Natural killer cell (primary cell): ENCODE results near the gene RAP1B. TPM values are rescaled to one million over a fixed set of nuclear protein-coding genes. Genes with fewer than 3 reads are reported as not detected.

Experiments
- ATAC-seq, 3 donors: fragments of 150-1000 bp in 2 of 3; fragments of 200-7000 bp in 1 of 3; cut with Tn5 transposase; 1 replicate in 1 of 3; 2 replicates in 2 of 3; pipeline ENCODE4 v1.10.0; 2021; ENCODE audit warnings: mild to moderate bottlenecking in 2 of 3, moderate library complexity in 2 of 3
- DNase-seq, 2 donors: peaks; one replicate each; pipeline versions ENCODE4 v3.0.0 to v3.0.0-alpha.2; 2013 to 2021; ENCODE audit warnings: mixed read lengths in 1 of 2
- H3K27ac ChIP-seq: one replicate; pipeline ENCODE4 v1.5.1; 2013; ENCODE audit warnings: mild to moderate bottlenecking, low read length
- H3K27me3 ChIP-seq: one replicate; pipeline ENCODE4 v1.6.1; 2013; ENCODE audit warnings: low read length; ENCODE audit not compliant: control insufficient read depth, insufficient read depth
- H3K36me3 ChIP-seq: one replicate; pipeline ENCODE4 v1.6.1; 2013; ENCODE audit warnings: low read length; ENCODE audit not compliant: control insufficient read depth, insufficient read depth
- H3K4me1 ChIP-seq: one replicate; pipeline ENCODE4 v1.6.1; 2013; ENCODE audit warnings: low read length; ENCODE audit not compliant: control insufficient read depth, insufficient read depth
- H3K4me3 ChIP-seq: one replicate; pipeline ENCODE4 v1.5.1; 2013; ENCODE audit warnings: low read length
- H3K9me3 ChIP-seq: one replicate; pipeline ENCODE4 v1.6.1; 2013; ENCODE audit warnings: low read length; ENCODE audit not compliant: control insufficient read depth, insufficient read depth
- H3K27ac Mint-ChIP-seq, 2 donors: one replicate each; pipeline ENCODE4 v1.8.0; 2022; ENCODE audit warnings: mild to moderate bottlenecking in 2 of 2, mixed read lengths in 2 of 2, moderate library complexity in 1 of 2
- H3K27me3 Mint-ChIP-seq, 2 donors: one replicate each; pipeline ENCODE4 v1.8.0; 2022; ENCODE audit warnings: low read depth in 2 of 2, mixed read lengths in 2 of 2
- H3K36me3 Mint-ChIP-seq: one replicate; pipeline ENCODE4 v1.8.0; 2022; ENCODE audit warnings: mixed read lengths
- H3K4me1 Mint-ChIP-seq, 2 donors: one replicate each; pipeline ENCODE4 v1.8.0; 2022; ENCODE audit warnings: mixed read lengths in 2 of 2
- H3K4me3 Mint-ChIP-seq: one replicate; pipeline ENCODE4 v1.8.0; 2022; ENCODE audit warnings: mild to moderate bottlenecking, moderate library complexity, mixed read lengths
- H3K9me3 Mint-ChIP-seq, 2 donors: one replicate each; pipeline ENCODE4 v1.8.0; 2022; ENCODE audit warnings: mixed read lengths in 2 of 2
- WGBS: methylation state at CpG from one replicate; pipeline ENCODE4 v1.1.7; 2013; ENCODE audit warnings: missing lambda C conversion rate; ENCODE audit not compliant: insufficient coverage; 5-methylcytosine and 5-hydroxymethylcytosine counted together
- intact Hi-C: fragments of 100-400 bp; cut with micrococcal nuclease; formaldehyde crosslinking; loops from one replicate; pipeline ENCODE4 v1.14.2; 2022
- total RNA-seq, 4 donors: library from RNA; stranded (reverse); fragments of 120-200 nt in 1 of 4; gene quantifications; one replicate each; pipeline versions ENCODE4 v1.2.3 to v1.2.4, GENCODE V29; 2013 to 2022
- TF ChIP-seq, protein P1 (sequence below): fragments of 200-600 bp; IDR thresholded peaks from one replicate; pipeline ENCODE4 v1.8.0; 2022; ENCODE audit warnings: antibody characterized with exemption

Gene RAP1B
- total RNA-seq, 3 donors from 2014 or later (not counting 1 experiment from before 2014, with no cell fraction given): 517 to 664 (median 572) TPM

DNA sequence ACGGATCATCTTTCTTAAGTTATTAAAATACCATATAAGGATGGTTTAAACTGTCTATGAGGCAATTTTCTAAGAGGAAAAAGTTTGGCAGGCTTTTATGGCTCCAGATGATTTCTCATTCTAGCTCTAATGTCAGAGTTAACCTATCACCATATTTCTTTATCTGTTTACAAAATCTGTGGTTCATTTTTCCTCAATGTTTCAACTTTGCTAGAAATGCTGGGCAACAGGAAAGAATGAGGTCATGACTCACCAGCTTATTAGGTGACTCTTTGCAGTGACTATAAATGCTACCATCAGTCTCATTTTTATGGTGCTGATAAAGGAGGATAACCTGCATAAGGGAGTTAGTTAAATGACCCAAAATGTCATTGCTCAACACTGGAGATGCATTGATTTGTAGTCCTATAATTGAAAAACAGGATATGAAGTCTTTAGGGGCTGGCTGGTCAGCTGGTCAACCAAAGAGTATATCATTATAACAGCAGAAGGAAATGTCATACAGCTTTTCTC is 45.3 kb upstream of the RAP1B start:
- intact Hi-C loops: no loop called here
- Mint-ChIP-seq H3K27ac (peak overlapping the region in 1 of 2 donors; percentile 47), H3K27me3 (no peaks in the 10 kb centered on the region), H3K4me1 (peaks cover 19 to 23% of the 10 kb centered on the region in 2 donors), H3K4me3 (no peak overlapping the region), H3K9me3 (no peaks in the 10 kb centered on the region), H3K36me3 (no peaks in the 10 kb centered on the region)
- no CpG with 5 or more reads among the region's 1 CpG for WGBS
- DNase-seq (peak in 1 of 2 donors; percentile 24), ATAC-seq (peak in 2 of 3 donors; percentile 32 to 74)
- no peaks in the 10 kb centered on the region for H3K27me3 ChIP-seq
- no peaks in the 10 kb centered on the region for H3K36me3 ChIP-seq
- no peak overlapping the region for H3K4me3 ChIP-seq
- TF ChIP-seq, protein P1, sequence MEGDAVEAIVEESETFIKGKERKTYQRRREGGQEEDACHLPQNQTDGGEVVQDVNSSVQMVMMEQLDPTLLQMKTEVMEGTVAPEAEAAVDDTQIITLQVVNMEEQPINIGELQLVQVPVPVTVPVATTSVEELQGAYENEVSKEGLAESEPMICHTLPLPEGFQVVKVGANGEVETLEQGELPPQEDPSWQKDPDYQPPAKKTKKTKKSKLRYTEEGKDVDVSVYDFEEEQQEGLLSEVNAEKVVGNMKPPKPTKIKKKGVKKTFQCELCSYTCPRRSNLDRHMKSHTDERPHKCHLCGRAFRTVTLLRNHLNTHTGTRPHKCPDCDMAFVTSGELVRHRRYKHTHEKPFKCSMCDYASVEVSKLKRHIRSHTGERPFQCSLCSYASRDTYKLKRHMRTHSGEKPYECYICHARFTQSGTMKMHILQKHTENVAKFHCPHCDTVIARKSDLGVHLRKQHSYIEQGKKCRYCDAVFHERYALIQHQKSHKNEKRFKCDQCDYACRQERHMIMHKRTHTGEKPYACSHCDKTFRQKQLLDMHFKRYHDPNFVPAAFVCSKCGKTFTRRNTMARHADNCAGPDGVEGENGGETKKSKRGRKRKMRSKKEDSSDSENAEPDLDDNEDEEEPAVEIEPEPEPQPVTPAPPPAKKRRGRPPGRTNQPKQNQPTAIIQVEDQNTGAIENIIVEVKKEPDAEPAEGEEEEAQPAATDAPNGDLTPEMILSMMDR: no peak
- H3K4me1 ChIP-seq: no peaks in the 10 kb centered on the region
- H3K9me3 ChIP-seq: no peaks in the 10 kb centered on the region
- H3K27ac ChIP-seq: no peak overlapping the region

- Histone ChIP-seq H3K27ac (no peak overlapping the region), H3K27me3 (no peaks in the 10 kb centered on the region), H3K36me3 (no peaks in the 10 kb centered on the region), H3K4me3 (no peak overlapping the region), H3K4me1 (no peaks in the 10 kb centered on the region), H3K9me3 (no peaks in the 10 kb centered on the region)
- H3K9me3 Mint-ChIP-seq: no peaks in the 10 kb centered on the region
- WGBS: 94% methylated on average over 3 of the region's 3 CpGs
- H3K27me3 Mint-ChIP-seq: no peaks in the 10 kb centered on the region
- intact Hi-C loops: no loop called here
- H3K36me3 Mint-ChIP-seq: no peaks in the 10 kb centered on the region
- TF ChIP-seq, protein P1: no peak
- H3K27ac Mint-ChIP-seq: no peak overlapping the region
- H3K4me3 Mint-ChIP-seq: no peak overlapping the region
- DNase-seq (no peak), ATAC-seq (no peak)
- H3K4me1 Mint-ChIP-seq: peaks cover 36 to 38% of the 10 kb centered on the region in 2 donors
Observed at GRCh38 chr12:68568922-68569569, 41.7 kb upstream of the RAP1B start.

DNA sequence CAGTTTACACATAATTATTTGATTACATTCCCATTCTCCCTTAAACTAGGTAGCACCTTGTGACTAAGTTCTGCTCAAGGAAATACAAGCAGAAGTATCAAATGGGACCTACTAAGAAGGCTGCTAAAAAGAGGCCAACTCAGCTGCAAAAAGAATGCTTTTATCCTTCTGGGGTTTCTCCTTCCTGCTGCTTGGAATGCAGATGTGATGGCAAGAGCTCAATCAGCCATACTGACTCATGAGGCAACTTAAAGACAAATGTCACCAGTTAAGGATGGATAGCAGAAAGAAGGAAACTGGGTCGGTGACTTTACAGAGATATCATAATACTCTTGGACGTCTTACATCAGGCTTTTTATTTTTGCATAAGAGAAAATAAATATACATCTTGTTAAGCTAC is 38.0 kb upstream of the RAP1B start:
- H3K4me1 ChIP-seq: no peaks in the 10 kb centered on the region
- no peak overlapping the region for H3K4me3 Mint-ChIP-seq
- H3K36me3 ChIP-seq: no peaks in the 10 kb centered on the region
- no peak for ATAC-seq
- no peaks in the 10 kb centered on the region for H3K27me3 Mint-ChIP-seq
- WGBS: no CpG with 5 or more reads among the region's 2 CpGs
- H3K9me3 ChIP-seq: no peaks in the 10 kb centered on the region
- H3K36me3 Mint-ChIP-seq: no peaks in the 10 kb centered on the region
- no peaks in the 10 kb centered on the region for H3K27me3 ChIP-seq
- peak overlapping the region; percentile 30 to 49 for H3K27ac Mint-ChIP-seq
- DNase-seq: no peak
- no peaks in the 10 kb centered on the region for H3K9me3 Mint-ChIP-seq
- intact Hi-C loops: no loop called here
- H3K4me1 Mint-ChIP-seq: peaks cover 20 to 21% of the 10 kb centered on the region in 2 donors
- H3K27ac ChIP-seq: no peak overlapping the region
- H3K4me3 ChIP-seq: no peak overlapping the region
- TF ChIP-seq, protein P1: no peak

GRCh38 chr12:68573406-68573805 is 37.3 kb upstream of the RAP1B start:
- Mint-ChIP-seq H3K4me1 (peaks cover 20 to 21% of the 10 kb centered on the region in 2 donors), H3K27me3 (no peaks in the 10 kb centered on the region), H3K27ac (no peak overlapping the region), H3K4me3 (no peak overlapping the region), H3K9me3 (no peaks in the 10 kb centered on the region), H3K36me3 (no peaks in the 10 kb centered on the region)
- no peak overlapping the region for H3K4me3 ChIP-seq
- DNase-seq: no peak
- H3K4me1 ChIP-seq: no peaks in the 10 kb centered on the region
- TF ChIP-seq, protein P1: no peak
- 96% methylated on average over 1 of the region's 1 CpG for WGBS
- no peak for ATAC-seq
- H3K36me3 ChIP-seq: no peaks in the 10 kb centered on the region
- no peaks in the 10 kb centered on the region for H3K27me3 ChIP-seq
- no peaks in the 10 kb centered on the region for H3K9me3 ChIP-seq
- intact Hi-C loops: no loop called here
- H3K27ac ChIP-seq: no peak overlapping the region
